Measurements from ENCODE around the gene ARHGAP10. TPM values are rescaled to one million over a fixed set of nuclear protein-coding genes. Genes with fewer than 3 reads are reported as not detected.

The ARHGAP10 gene
- total RNA-seq, 1 experiment from 2014 or later: 11.7 TPM

GRCh38 chr4:148062301-148062950 is 330.5 kb downstream of the ARHGAP10 start:
- H3K9me3 ChIP-seq (ENCODE audit: control insufficient read depth, insufficient read depth, low read depth, low read length): no peaks in the 10 kb centered on the region
- H3K27ac ChIP-seq (ENCODE audit: low read length): no peak overlapping the region
- H3K4me3 ChIP-seq (ENCODE audit: low read depth in 2 of 2, low read length in 2 of 2): no peak overlapping the region
- BruUV-seq (replicated peaks): no TSS peak
- DNase-seq (ENCODE audit: low read depth, low spot score) (no peak), ATAC-seq (no peak)
- no peaks in the 10 kb centered on the region for H3K4me1 ChIP-seq (ENCODE audit: control insufficient read depth, insufficient read depth, low read length)
- intact Hi-C loops (cut with micrococcal nuclease; ENCODE audit: unreplicated experiment) (no loop called here), in situ Hi-C loops (cut with HindIII; ENCODE audit: low pct_unique_long_range_greater_than_20kb, low sequenced_read_pairs) (no loop called here)
- H3K36me3 ChIP-seq (ENCODE audit: control insufficient read depth, insufficient read depth, low read length): no peaks in the 10 kb centered on the region
- POLR2A ChIA-PET: no interaction called here
- no peak for TF ChIP-seq REST (IDR thresholded peaks at IDR 0.05; ENCODE audit: insufficient read depth in 1 of 2, low read depth in 2 of 2, low read length in 1 of 2)
- TF ChIP-seq CTCF (IDR thresholded peaks at IDR 0.05): no peak
- TF ChIP-seq TCF7L2 (IDR thresholded peaks at IDR 0.05; ENCODE audit: low read depth, low read length): no peak
- TF ChIP-seq SIN3A (IDR thresholded peaks at IDR 0.05; ENCODE audit: borderline replicate concordance, insufficient read depth, low read depth, low read length): no peak
- TF ChIP-seq POLR2AphosphoS5 (IDR thresholded peaks at IDR 0.05; ENCODE audit: low read depth, low read length): no peak
- no peaks in the 10 kb centered on the region for H3K27me3 ChIP-seq (ENCODE audit: control insufficient read depth, insufficient read depth, low read length)
- CTCF ChIA-PET: no interaction called here

DNA sequence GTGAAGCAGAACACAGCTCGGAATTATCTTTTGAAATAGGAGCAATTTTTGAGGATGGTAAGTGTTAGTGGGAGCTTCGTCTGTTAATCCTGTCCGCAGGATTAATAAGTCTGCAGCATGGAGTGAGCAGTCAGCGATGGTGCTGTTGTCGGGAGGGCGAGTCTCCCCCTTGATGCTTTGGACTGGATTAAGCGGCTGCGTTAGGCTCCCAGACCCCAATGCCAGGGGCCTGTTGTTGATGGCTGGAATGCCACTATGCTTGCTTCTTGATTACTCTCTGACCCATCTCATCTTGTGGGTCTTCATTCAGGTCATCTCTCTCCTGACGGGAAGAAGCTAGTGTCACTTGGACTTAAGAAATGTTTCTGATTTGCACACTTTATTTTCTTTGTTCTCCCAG is 332.6 kb downstream of the ARHGAP10 start:
- no peaks in the 10 kb centered on the region for H3K27me3 ChIP-seq (ENCODE audit: control insufficient read depth, insufficient read depth, low read length)
- DNase-seq (ENCODE audit: low read depth, low spot score) (no peak), ATAC-seq (no peak)
- H3K36me3 ChIP-seq (ENCODE audit: control insufficient read depth, insufficient read depth, low read length): no peaks in the 10 kb centered on the region
- ChIA-PET POLR2A (no interaction called here), CTCF (no interaction called here)
- H3K4me3 ChIP-seq (ENCODE audit: low read depth in 2 of 2, low read length in 2 of 2): no peak overlapping the region
- no peaks in the 10 kb centered on the region for H3K9me3 ChIP-seq (ENCODE audit: control insufficient read depth, insufficient read depth, low read depth, low read length)
- intact Hi-C loops (cut with micrococcal nuclease; ENCODE audit: unreplicated experiment): no loop called here
- TF ChIP-seq SIN3A (IDR thresholded peaks at IDR 0.05; ENCODE audit: borderline replicate concordance, insufficient read depth, low read depth, low read length): no peak
- TF ChIP-seq CTCF (IDR thresholded peaks at IDR 0.05): no peak
- TF ChIP-seq REST (IDR thresholded peaks at IDR 0.05; ENCODE audit: insufficient read depth in 1 of 2, low read depth in 2 of 2, low read length in 1 of 2): no peak
- TF ChIP-seq TCF7L2 (IDR thresholded peaks at IDR 0.05; ENCODE audit: low read depth, low read length): no peak
- TF ChIP-seq POLR2AphosphoS5 (IDR thresholded peaks at IDR 0.05; ENCODE audit: low read depth, low read length): no peak
- in situ Hi-C loops (cut with HindIII; ENCODE audit: low pct_unique_long_range_greater_than_20kb, low sequenced_read_pairs): no loop called here
- no peak overlapping the region for H3K27ac ChIP-seq (ENCODE audit: low read length)
- H3K4me1 ChIP-seq (ENCODE audit: control insufficient read depth, insufficient read depth, low read length): no peaks in the 10 kb centered on the region
- no TSS peak for BruUV-seq (replicated peaks)

Measured in Panc1 (cell line).